Activated CD8-positive, alpha-beta T cell treated with anti-CD3 and anti-CD28 coated beads for 36 hours (primary cell): Measurements from ENCODE around the gene MB21D2. TPM values are rescaled to one million over a fixed set of nuclear protein-coding genes. Genes with fewer than 3 reads are reported as not detected.

ENCODE experiments used
- ATAC-seq: fragments of 200-7000 bp; cut with Tn5 transposase; one replicate; pipeline ENCODE4 v1.10.0; 2021; ENCODE audit warnings: mild to moderate bottlenecking, moderate library complexity
- CTCF ChIA-PET: fragments of 350-600 bp; sonication (Branson Sonifier 250); formaldehyde crosslinking; loops from one replicate; lab custom pipeline; 2021; ENCODE audit warnings: antibody characterized with exemption; lab: Charles Lee
- POLR2A ChIA-PET: fragments of 350-600 bp; sonication (Branson Sonifier 250); formaldehyde crosslinking; loops from one replicate; lab custom pipeline; 2021; ENCODE audit warnings: antibody characterized with exemption; lab: Charles Lee
- DNase-seq: peaks from one replicate; pipeline ENCODE4 v3.0.0-alpha.2; 2020
- H3K27ac Mint-ChIP-seq: one replicate; pipeline ENCODE4 v1.8.0; 2021; ENCODE audit warnings: mild to moderate bottlenecking, mixed read lengths
- H3K27me3 Mint-ChIP-seq: one replicate; pipeline ENCODE4 v1.8.0; 2021; ENCODE audit warnings: mixed read lengths
- H3K36me3 Mint-ChIP-seq: one replicate; pipeline ENCODE4 v1.8.0; 2021; ENCODE audit warnings: low read depth, mixed read lengths
- H3K4me1 Mint-ChIP-seq: one replicate; pipeline ENCODE4 v1.8.0; 2021; ENCODE audit warnings: low read depth, mixed read lengths
- H3K4me3 Mint-ChIP-seq: one replicate; pipeline ENCODE4 v1.8.0; 2021; ENCODE audit warnings: mild to moderate bottlenecking, moderate library complexity, mixed read lengths
- H3K9me3 Mint-ChIP-seq: one replicate; pipeline ENCODE4 v1.8.0; 2021; ENCODE audit warnings: mixed read lengths
- intact Hi-C: fragments of 100-400 bp; cut with micrococcal nuclease; formaldehyde crosslinking; loops from one replicate; pipeline ENCODE4 v1.10.0; 2022
- total RNA-seq, 2 experiments: library from RNA; stranded (reverse); gene quantifications; one replicate each; pipeline ENCODE4 v1.2.3, GENCODE V29; 2021
- TF ChIP-seq, protein P1 (sequence below): fragments of 200-600 bp; IDR thresholded peaks from one replicate; pipeline ENCODE4 v1.8.0; 2022; ENCODE audit warnings: antibody characterized with exemption, mild to moderate bottlenecking

The MB21D2 gene
- total RNA-seq, 2 experiments from 2014 or later, result 3.1 to 3.2 TPM

DNA sequence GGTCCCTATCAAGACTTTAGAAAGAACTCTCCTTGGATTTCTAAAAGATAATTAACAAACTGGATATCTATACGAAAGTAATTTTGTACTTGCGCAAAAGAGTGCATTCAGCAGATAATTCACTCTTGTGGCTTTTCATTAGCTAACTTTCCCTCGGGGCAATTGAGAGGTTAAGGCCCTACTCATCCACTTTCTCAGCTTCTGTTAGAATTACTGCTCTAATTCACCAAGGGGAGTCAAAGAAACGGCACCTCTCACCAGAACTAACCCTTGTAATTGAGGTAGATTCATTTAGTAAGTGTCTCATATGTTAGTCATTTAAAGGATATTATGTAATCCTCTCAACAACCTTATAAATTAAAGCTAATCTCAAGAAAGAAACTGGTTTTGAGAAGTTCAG is 22.5 kb upstream of the MB21D2 start:
- no peak for ATAC-seq
- TF ChIP-seq, protein P1, sequence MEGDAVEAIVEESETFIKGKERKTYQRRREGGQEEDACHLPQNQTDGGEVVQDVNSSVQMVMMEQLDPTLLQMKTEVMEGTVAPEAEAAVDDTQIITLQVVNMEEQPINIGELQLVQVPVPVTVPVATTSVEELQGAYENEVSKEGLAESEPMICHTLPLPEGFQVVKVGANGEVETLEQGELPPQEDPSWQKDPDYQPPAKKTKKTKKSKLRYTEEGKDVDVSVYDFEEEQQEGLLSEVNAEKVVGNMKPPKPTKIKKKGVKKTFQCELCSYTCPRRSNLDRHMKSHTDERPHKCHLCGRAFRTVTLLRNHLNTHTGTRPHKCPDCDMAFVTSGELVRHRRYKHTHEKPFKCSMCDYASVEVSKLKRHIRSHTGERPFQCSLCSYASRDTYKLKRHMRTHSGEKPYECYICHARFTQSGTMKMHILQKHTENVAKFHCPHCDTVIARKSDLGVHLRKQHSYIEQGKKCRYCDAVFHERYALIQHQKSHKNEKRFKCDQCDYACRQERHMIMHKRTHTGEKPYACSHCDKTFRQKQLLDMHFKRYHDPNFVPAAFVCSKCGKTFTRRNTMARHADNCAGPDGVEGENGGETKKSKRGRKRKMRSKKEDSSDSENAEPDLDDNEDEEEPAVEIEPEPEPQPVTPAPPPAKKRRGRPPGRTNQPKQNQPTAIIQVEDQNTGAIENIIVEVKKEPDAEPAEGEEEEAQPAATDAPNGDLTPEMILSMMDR, result no peak
- DNase-seq, result no peak
- H3K27me3 Mint-ChIP-seq, result no peaks in the 10 kb centered on the region
- H3K36me3 Mint-ChIP-seq, result no peaks in the 10 kb centered on the region
- CTCF ChIA-PET, result no interaction called here
- H3K27ac Mint-ChIP-seq, result no peak overlapping the region
- POLR2A ChIA-PET, result no interaction called here
- peaks cover 2% of the 10 kb centered on the region for H3K9me3 Mint-ChIP-seq
- no peak overlapping the region for H3K4me3 Mint-ChIP-seq
- no peaks in the 10 kb centered on the region for H3K4me1 Mint-ChIP-seq
- intact Hi-C loops, result no loop called here

DNA sequence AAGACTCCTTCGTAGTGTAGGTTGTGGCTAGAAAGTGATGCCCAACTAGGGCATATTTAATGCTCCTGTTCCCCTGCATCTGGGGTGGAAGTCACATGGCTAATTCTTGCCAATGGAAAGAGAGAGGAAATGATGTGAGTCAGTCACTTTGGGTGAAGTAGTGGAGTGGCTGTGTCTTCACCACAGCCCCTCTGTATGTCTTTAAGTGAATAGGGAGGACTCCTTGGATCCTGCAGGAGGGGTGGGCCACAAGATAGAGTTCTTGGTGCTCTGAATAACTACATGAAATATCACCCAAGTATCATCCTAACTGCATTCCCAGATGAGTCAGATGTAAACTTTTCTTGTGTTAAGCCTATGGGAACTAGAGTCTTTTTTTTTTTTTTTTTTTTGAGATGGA is 17.8 kb upstream of the MB21D2 start:
- Mint-ChIP-seq H3K9me3 (peaks cover 2% of the 10 kb centered on the region), H3K27me3 (no peaks in the 10 kb centered on the region), H3K4me3 (no peak overlapping the region), H3K27ac (no peak overlapping the region), H3K4me1 (no peaks in the 10 kb centered on the region), H3K36me3 (no peaks in the 10 kb centered on the region)
- CTCF ChIA-PET, result interaction anchor here (0.8 to 1.2 kb wide), 2 partner anchors 20 to 379 kb away, joined by 3 read pairs; no protein-coding TSS in a partner anchor
- POLR2A ChIA-PET, result no interaction called here
- TF ChIP-seq, protein P1, result no peak
- intact Hi-C loops, result no loop called here
- no peak for ATAC-seq
- no peak for DNase-seq

DNA sequence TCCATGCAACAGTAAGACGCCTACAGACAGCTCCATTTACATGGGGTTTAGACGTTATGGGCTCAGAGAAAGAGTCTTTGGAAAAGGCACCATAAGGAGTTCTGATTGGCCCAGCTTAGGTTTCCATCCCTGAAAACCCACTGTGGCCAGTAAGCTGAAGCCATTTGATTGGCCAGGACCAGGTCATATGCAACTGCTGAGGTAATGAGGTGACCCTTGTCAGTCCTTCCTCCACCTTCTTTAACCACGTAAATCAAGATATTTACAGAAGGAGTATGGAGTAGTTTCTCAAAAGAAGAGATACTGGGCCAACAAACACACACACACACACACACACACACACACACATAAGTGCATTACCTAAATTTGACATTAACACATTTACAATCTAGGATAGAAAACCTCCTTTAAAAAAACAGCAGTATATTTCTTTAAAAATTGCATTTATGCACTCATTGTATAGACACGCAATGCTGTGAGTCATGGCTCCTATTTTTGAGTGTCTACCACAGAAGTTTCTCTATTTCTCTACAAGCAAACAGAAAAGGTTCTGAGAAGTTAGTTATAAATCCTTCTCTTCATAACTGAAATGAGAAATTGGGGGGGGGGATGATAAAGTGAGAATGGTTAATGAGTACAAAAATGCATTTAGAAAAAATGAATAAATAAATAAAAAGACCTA is 16.3 kb upstream of the MB21D2 start:
- no peak overlapping the region for H3K27ac Mint-ChIP-seq
- no peaks in the 10 kb centered on the region for H3K4me1 Mint-ChIP-seq
- ChIA-PET CTCF (no interaction called here), POLR2A (no interaction called here)
- peaks cover 2% of the 10 kb centered on the region for H3K9me3 Mint-ChIP-seq
- ATAC-seq, result no peak
- no peaks in the 10 kb centered on the region for H3K36me3 Mint-ChIP-seq
- no peaks in the 10 kb centered on the region for H3K27me3 Mint-ChIP-seq
- no peak for DNase-seq
- intact Hi-C loops, result no loop called here
- no peak overlapping the region for H3K4me3 Mint-ChIP-seq
- TF ChIP-seq, protein P1, result no peak

DNA sequence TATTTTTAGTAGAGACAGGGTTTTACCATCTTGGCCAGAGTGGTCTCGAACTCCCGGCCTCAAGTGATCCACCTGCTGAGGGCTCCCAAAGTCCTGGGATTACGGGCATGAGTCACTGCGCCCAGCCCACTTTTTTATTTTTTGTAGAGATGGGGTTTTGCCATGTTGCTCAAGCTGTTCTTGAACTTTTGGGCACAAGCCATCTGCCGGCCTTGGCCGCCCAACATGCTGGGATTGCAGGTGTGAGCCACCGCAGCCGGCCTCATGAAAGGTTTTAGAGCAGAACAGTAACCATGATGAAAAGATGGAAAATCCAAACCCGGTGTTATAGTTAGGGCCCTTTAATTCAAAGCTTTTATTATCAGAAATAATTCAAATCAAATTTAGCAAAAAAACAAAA is 15.6 kb upstream of the MB21D2 start:
- intact Hi-C loops, result no loop called here
- no peaks in the 10 kb centered on the region for H3K27me3 Mint-ChIP-seq
- no peaks in the 10 kb centered on the region for H3K36me3 Mint-ChIP-seq
- TF ChIP-seq, protein P1, result no peak
- no peak overlapping the region for H3K4me3 Mint-ChIP-seq
- H3K4me1 Mint-ChIP-seq, result no peaks in the 10 kb centered on the region
- ATAC-seq (no peak), DNase-seq (no peak)
- ChIA-PET POLR2A (no interaction called here), CTCF (interaction anchor here (0.6 kb wide), 1 partner anchor 26 kb away, joined by 3 read pairs; no protein-coding TSS in a partner anchor)
- H3K27ac Mint-ChIP-seq, result no peak overlapping the region
- H3K9me3 Mint-ChIP-seq, result no peaks in the 10 kb centered on the region

DNA sequence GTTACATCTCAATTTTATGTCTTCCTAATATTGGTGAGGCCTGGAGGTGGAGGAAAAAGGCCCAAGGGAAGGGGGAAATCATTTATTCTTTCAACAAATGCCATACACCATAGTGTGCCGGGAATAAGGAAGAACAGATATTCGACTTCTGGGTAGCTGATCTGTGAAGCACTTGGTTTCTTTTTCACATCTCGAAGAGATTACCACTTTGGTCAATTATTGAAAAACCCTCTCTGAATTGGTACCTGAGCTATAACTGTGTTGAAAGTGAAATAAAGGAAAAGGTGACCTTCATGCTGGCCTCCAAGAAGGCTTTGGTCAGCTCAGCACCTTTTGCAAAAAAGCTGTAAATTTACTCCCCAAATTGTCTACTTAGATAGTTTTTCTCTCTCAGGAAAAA is 14.2 kb upstream of the MB21D2 start:
- POLR2A ChIA-PET, result no interaction called here
- CTCF ChIA-PET, result interaction anchor here (0.9 kb wide), 1 partner anchor 40 kb away, joined by 4 read pairs; no protein-coding TSS in a partner anchor

More for the DNA sequence above, 14.2 kb upstream of the MB21D2 start:
- ATAC-seq (no peak), DNase-seq (no peak)
- H3K27ac Mint-ChIP-seq, result no peak overlapping the region
- H3K4me3 Mint-ChIP-seq, result no peak overlapping the region
- TF ChIP-seq, protein P1, result no peak
- H3K27me3 Mint-ChIP-seq, result peaks cover 2% of the 10 kb centered on the region
- intact Hi-C loops, result no loop called here
- H3K9me3 Mint-ChIP-seq, result no peaks in the 10 kb centered on the region
- no peaks in the 10 kb centered on the region for H3K4me1 Mint-ChIP-seq
- no peaks in the 10 kb centered on the region for H3K36me3 Mint-ChIP-seq
